OCI-LY7 (cell line): ENCODE data around the gene CNOT10.

Source experiments
- EZH2phosphoT487 ChIP-seq: fragments of 200-600 bp; sonication (generic); IDR thresholded peaks from 2 replicates; pipeline ENCODE4 v1.6.1; 2018; ENCODE audit warnings: low read depth, borderline replicate concordance, mild to moderate bottlenecking, mixed run types, antibody characterized with exemption, low read length, moderate library complexity, mixed read lengths
- TF ChIP-seq, protein P1 (sequence below): fragments of 200-600 bp; sonication (generic); conservative IDR thresholded peaks from 2 replicates; pipeline ENCODE4 v1.5.1; 2014; ENCODE audit warnings: mild to moderate bottlenecking, antibody characterized with exemption, low read length, moderate library complexity, mixed read lengths

DNA sequence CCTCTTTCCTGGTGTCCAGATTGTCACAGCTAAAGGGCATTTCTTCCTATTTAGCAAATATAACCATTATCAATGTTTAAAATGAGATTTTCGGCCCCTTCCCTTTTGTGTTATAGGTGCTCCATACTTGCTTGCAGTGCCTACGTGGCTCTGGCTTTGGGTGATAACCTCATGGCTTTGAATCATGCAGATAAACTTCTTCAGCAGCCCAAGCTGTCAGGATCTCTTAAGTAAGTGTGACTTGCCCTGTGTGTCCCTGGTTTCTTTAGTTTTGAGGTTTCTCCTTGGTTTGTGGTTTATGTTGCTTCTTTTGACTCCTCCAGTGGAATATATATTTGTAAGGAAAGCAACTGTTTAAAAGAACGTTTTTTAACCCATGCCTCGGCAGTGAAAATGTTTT, 74.4 kb downstream of the CNOT10 start:
- TF ChIP-seq, protein P1, sequence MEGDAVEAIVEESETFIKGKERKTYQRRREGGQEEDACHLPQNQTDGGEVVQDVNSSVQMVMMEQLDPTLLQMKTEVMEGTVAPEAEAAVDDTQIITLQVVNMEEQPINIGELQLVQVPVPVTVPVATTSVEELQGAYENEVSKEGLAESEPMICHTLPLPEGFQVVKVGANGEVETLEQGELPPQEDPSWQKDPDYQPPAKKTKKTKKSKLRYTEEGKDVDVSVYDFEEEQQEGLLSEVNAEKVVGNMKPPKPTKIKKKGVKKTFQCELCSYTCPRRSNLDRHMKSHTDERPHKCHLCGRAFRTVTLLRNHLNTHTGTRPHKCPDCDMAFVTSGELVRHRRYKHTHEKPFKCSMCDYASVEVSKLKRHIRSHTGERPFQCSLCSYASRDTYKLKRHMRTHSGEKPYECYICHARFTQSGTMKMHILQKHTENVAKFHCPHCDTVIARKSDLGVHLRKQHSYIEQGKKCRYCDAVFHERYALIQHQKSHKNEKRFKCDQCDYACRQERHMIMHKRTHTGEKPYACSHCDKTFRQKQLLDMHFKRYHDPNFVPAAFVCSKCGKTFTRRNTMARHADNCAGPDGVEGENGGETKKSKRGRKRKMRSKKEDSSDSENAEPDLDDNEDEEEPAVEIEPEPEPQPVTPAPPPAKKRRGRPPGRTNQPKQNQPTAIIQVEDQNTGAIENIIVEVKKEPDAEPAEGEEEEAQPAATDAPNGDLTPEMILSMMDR: no peak
- TF ChIP-seq EZH2phosphoT487: no peak
